ENCODE data around the gene MCF2L2. TPM values are rescaled to one million over a fixed set of nuclear protein-coding genes. Genes with fewer than 3 reads are reported as not detected.

The MCF2L2 gene
- total and polyA plus RNA-seq, 2 of the 13 experiments (the other 11 are each of a cell fraction or from before 2014, with no cell fraction given) = not detected

DNA sequence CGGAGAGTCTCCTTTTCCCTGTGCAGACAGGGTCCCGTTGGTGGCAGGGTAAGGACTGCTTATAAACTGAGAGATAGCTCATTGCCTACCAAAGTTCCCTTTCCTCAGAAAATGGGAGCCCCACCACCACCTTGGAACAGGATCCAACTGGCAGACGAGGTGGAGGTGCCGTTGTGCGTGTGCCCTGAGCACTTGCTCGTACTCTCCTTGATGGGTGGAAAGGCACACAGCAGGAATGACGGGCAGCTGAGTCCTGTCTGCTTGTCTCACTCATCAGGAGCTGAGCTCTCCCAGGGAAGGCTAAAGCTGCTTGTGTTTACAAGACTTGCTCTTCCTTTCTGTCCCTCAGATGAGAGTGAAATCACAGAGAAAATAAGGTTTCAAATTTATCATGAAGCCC is 114.7 kb downstream of the MCF2L2 start (continued):
- TF ChIP-seq, protein P1, sequence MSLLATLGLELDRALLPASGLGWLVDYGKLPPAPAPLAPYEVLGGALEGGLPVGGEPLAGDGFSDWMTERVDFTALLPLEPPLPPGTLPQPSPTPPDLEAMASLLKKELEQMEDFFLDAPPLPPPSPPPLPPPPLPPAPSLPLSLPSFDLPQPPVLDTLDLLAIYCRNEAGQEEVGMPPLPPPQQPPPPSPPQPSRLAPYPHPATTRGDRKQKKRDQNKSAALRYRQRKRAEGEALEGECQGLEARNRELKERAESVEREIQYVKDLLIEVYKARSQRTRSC (CRISPR knock-in tag; IDR thresholded peaks at IDR 0.05; ENCODE audit: low read depth) = no peak
- TF ChIP-seq, protein P2, sequence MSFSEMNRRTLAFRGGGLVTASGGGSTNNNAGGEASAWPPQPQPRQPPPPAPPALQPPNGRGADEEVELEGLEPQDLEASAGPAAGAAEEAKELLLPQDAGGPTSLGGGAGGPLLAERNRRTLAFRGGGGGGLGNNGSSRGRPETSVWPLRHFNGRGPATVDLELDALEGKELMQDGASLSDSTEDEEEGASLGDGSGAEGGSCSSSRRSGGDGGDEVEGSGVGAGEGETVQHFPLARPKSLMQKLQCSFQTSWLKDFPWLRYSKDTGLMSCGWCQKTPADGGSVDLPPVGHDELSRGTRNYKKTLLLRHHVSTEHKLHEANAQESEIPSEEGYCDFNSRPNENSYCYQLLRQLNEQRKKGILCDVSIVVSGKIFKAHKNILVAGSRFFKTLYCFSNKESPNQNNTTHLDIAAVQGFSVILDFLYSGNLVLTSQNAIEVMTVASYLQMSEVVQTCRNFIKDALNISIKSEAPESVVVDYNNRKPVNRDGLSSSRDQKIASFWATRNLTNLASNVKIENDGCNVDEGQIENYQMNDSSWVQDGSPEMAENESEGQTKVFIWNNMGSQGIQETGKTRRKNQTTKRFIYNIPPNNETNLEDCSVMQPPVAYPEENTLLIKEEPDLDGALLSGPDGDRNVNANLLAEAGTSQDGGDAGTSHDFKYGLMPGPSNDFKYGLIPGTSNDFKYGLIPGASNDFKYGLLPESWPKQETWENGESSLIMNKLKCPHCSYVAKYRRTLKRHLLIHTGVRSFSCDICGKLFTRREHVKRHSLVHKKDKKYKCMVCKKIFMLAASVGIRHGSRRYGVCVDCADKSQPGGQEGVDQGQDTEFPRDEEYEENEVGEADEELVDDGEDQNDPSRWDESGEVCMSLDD (CRISPR knock-in tag; IDR thresholded peaks at IDR 0.05; ENCODE audit: borderline replicate concordance) = no peak
- TF ChIP-seq HES4 (CRISPR knock-in tag; IDR thresholded peaks at IDR 0.05; ENCODE audit: borderline replicate concordance) = no peak
- TF ChIP-seq, protein P3, sequence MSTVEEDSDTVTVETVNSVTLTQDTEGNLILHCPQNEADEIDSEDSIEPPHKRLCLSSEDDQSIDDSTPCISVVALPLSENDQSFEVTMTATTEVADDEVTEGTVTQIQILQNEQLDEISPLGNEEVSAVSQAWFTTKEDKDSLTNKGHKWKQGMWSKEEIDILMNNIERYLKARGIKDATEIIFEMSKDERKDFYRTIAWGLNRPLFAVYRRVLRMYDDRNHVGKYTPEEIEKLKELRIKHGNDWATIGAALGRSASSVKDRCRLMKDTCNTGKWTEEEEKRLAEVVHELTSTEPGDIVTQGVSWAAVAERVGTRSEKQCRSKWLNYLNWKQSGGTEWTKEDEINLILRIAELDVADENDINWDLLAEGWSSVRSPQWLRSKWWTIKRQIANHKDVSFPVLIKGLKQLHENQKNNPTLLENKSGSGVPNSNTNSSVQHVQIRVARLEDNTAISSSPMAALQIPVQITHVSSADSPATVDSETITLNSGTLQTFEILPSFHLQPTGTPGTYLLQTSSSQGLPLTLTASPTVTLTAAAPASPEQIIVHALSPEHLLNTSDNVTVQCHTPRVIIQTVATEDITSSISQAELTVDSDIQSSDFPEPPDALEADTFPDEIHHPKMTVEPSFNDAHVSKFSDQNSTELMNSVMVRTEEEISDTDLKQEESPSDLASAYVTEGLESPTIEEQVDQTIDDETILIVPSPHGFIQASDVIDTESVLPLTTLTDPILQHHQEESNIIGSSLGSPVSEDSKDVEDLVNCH (CRISPR knock-in tag; IDR thresholded peaks at IDR 0.05) = no peak
- TF ChIP-seq RORA (CRISPR knock-in tag; IDR thresholded peaks at IDR 0.05) = no peak

DNA sequence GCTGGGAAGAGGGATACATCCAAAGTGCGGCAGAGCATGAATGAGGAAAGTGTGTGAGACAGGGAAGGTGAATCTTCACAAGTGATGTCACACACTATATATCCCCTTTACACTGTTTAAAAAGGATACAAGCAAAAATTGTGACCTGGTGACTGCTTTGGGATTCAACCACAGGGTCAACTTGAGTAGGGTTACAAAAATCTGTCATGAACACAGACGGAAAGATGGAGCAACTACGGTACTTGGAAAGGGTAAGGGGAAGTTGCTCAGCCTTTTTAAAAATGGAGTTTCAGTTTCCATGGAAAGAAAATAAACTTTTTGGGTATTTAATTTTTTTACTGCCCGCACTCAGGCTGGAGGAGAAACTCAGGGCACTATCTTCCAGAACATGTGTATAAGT is 115.1 kb downstream of the MCF2L2 start:
- DNase-seq (ENCODE audit: low spot score) = no peak
- Histone ChIP-seq H3K4me1 (ENCODE audit: insufficient read depth, low read length) (peaks cover 11% of the 10 kb centered on the region), H3K4me3 (replicated peaks in 1 of 3; ENCODE audit: insufficient read depth in 1 of 3, low read depth in 2 of 3, low read length in 3 of 3) (no peak overlapping the region), H3K79me2 (ENCODE audit: insufficient read depth, low read length) (no peaks in the 10 kb centered on the region), H3K36me3 (replicated peaks in 1 of 2; ENCODE audit: control insufficient read depth in 1 of 2, insufficient read depth in 2 of 2, low read length in 2 of 2) (no peaks in the 10 kb centered on the region), H3K27me3 (ENCODE audit: control insufficient read depth in 1 of 2, insufficient read depth in 2 of 2, low read length in 2 of 2) (peaks cover 2 to 15% of the 10 kb centered on the region in 2 experiments; a peak in 2 of 5 replicates), H3K27ac (ENCODE audit: extremely low read length, insufficient read depth, low read length) (no peak overlapping the region), H3K9me3 (ENCODE audit: low read length) (no peaks in the 10 kb centered on the region), H2AFZ (ENCODE audit: low read length) (no peak overlapping the region), H3K4me2 (ENCODE audit: low read depth, low read length) (no peak overlapping the region), H3K9ac (ENCODE audit: insufficient read depth, low read depth, low read length) (no peak overlapping the region), H4K20me1 (ENCODE audit: insufficient read depth, low read length) (no peaks in the 10 kb centered on the region)
- CTCF ChIA-PET (ENCODE audit: low intra/inter-chr PET ratio, low total read pairs) = no interaction called here
- no TSS peak for BruUV-seq (replicated peaks)
- intact Hi-C loops (cut with micrococcal nuclease; ENCODE audit: unreplicated experiment) = no loop called here
- POLR2A ChIA-PET = no interaction called here
- no peak for FAIRE-seq
- 65% methylated on average over 4 of the region's 4 CpGs for WGBS (ENCODE audit: low lambda C conversion rate)
- no peak for ATAC-seq
- in situ Hi-C loops (cut with HindIII; ENCODE audit: extremely low pct_ligation_motif_present, low pct_unique_long_range_greater_than_20kb) = no loop called here
- TF ChIP-seq ZKSCAN1 (IDR thresholded peaks at IDR 0.05; ENCODE audit: low read length) = no peak
- TF ChIP-seq GTF3A (CRISPR knock-in tag; conservative IDR thresholded peaks at IDR 0.05) = no peak
- TF ChIP-seq ZNF256 (CRISPR knock-in tag; conservative IDR thresholded peaks at IDR 0.05) = no peak
- no peak for TF ChIP-seq FOSL2 (CRISPR knock-in tag; IDR thresholded peaks at IDR 0.05)
- no peak for TF ChIP-seq POLR2AphosphoS2 (IDR thresholded peaks at IDR 0.05; ENCODE audit: low read depth, low read length)
- TF ChIP-seq, protein P4, sequence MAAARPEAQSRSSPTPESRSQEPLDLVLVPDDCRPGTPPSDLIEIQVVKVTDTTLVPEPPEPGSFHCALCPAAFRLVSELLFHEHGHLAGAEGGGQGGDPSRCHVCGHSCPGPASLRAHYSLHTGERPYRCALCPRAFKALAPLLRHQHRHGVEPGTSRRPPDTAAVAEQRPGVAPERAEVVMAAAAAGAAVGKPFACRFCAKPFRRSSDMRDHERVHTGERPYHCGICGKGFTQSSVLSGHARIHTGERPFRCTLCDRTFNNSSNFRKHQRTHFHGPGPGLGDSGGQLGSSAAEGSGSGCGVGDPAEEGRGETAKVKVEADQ (CRISPR knock-in tag; IDR thresholded peaks at IDR 0.05; ENCODE audit: borderline replicate concordance) = no peak
- TF ChIP-seq, protein P5, sequence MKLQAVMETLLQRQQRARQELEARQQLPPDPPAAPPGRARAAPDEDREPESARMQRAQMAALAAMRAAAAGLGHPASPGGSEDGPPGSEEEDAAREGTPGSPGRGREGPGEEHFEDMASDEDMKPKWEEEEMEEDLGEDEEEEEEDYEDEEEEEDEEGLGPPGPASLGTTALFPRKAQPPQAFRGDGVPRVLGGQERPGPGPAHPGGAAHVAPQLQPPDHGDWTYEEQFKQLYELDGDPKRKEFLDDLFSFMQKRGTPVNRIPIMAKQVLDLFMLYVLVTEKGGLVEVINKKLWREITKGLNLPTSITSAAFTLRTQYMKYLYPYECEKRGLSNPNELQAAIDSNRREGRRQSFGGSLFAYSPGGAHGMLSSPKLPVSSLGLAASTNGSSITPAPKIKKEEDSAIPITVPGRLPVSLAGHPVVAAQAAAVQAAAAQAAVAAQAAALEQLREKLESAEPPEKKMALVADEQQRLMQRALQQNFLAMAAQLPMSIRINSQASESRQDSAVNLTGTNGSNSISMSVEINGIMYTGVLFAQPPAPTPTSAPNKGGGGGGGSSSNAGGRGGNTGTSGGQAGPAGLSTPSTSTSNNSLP (IDR thresholded peaks at IDR 0.05; ENCODE audit: low read depth, low read length) = no peak
- TF ChIP-seq ZNF674 (CRISPR knock-in tag; IDR thresholded peaks at IDR 0.05; ENCODE audit: low read depth) = no peak

Measured in HepG2 (cell line).